H7 (cell line): ENCODE data around the gene FCN3. TPM values are rescaled to one million over a fixed set of nuclear protein-coding genes. Genes with fewer than 3 reads are reported as not detected.
A peak's percentile ranks its signal among the peaks of the same experiment; 100 is the strongest.

Experiments
- DNase-seq: peaks from one replicate; pipeline ENCODE4 v3.0.0; 2012
- H3K27me3 ChIP-seq: 2 replicates; pipeline ENCODE4 v1.6.0; 2011; ENCODE audit warnings: mild to moderate bottlenecking, low read length; ENCODE audit not compliant: control insufficient read depth, insufficient read depth
- H3K36me3 ChIP-seq: replicated peaks from 2 replicates; pipeline ENCODE4 v1.5.1; 2011; ENCODE audit warnings: low read length; ENCODE audit not compliant: control insufficient read depth, insufficient read depth
- H3K4me3 ChIP-seq: 2 replicates; pipeline ENCODE4 v1.5.1; 2011; ENCODE audit warnings: low read depth, mild to moderate bottlenecking, control low read depth, low read length, moderate library complexity; ENCODE audit not compliant: insufficient read depth
- total RNA-seq: library from RNA; depleted of rRNA; stranded (reverse); fragments of >200 nt; shearing (Covaris generic); gene quantifications from 2 replicates; pipeline ENCODE4 v1.2.3, GENCODE V29; 2014

Gene FCN3
- total RNA-seq, 1 experiment from 2014 or later: 0.14 TPM

DNA sequence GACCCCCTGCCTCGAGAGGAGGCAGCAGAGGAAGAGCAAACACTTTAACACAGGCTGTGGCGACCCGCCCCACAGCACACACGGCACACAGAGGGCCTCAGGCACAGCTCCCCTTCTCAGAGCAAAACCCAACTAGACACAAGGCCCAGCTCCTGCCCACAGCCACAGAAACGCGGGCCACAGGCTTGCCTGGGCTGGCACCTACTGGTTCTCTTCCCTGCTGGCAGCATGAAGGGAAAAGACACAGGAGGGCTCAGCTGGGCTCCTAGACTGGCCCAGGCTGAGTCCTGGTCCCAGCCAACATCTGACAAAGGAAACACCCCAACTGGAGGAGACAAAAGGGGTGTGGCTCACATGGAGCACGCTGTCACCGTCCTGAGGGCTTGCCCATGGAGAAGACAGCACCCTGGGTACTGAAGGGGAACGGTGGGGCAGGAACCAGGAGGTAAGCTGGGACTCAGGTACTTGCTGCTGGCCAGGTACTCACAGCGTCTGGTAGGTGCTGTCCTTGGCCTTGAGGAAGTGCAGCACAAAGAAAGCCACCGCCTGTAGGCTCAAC lies 5.0 kb upstream of the FCN3 start:
- peaks cover 14% of the 10 kb centered on the region; the same call in 1 of the 2 replicates for H3K27me3 ChIP-seq

DNA sequence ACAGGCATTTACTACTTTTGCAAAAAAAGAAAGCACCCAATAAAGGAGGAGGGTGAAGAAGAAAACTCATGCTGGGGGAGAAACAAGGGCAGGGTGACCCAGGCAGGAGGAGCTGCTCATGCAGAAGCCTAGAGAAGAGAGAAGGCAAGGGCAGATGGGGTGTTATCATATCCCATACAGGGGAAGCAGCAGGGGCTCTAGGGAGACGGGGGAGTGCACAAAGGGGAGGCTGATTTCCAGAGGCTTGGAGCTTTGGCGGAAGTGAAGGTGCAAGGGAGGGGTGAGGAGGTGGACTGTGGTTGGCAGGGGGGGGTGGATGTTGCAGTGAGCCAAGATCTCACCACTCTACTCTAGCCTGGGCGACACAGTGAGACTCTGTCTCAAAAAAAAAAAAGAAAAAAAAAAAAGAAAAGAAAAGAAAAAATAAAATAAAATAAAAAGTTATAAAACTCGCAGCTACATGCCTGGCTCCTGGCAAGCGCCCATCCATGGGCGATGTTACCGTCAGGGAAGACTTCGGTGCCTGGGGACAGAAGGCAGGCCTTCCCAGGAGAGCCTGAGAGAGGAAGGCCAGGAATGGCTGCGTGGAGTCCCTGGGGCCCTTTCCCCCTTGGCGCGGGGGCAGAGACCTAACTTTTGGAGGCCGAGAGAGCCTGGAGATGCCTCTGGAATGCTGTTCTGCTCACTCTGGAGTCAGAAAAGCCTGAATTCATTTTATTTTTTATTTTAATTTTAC lies 3.3 kb upstream of the FCN3 start:
- peaks cover 11% of the 10 kb centered on the region; the same call in 1 of the 2 replicates for H3K27me3 ChIP-seq
- DNase-seq: no peak
- no peak overlapping the region for H3K4me3 ChIP-seq
- no peaks in the 10 kb centered on the region for H3K36me3 ChIP-seq

More for the DNA sequence above, 5.0 kb upstream of the FCN3 start:
- no peaks in the 10 kb centered on the region for H3K36me3 ChIP-seq
- H3K4me3 ChIP-seq: no peak overlapping the region
- DNase-seq: no peak

DNA sequence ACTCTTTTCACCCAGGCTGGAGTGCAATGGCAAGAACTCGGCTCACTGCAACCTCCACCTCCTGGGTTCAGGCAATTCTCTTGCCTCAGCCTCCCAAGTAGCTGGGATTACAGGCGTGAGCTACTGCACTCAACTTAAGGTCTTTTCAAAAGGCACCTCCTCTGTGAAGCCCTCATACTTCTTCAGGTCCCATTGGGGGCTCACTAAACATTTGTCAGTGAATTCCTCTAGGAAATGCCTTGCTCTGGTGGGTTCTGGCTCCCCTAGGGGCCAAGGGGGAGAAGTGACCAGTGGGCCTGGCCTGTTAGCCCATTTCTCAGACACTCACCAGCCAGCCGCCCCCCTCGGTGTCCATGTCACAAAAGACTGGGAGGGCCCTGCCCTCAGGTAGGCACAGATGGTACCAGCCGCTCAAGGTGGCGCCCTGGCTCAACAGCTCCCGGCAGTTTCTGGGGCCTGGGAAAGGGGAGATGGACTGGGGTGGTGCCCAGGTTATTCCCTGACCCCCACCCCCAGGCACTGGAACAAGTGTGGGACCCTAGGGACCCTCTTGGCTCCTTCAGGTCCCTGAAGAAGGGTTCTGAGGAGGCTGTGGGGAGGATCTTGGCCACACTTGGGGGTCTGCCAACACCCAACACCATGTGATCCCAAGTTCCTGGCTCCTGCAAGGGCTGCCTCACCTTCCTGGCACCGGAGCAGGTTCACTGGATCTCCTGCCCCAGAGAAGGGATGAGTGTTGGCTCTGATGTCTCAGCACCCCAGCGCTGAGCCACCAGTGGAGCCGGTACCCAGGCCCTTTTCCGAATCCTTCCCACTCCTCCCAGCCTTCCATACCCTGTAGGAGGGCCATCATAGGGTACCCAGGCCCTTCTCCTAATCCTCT lies 1.6 kb downstream of the FCN3 start:
- Histone ChIP-seq H3K27me3 (no peaks in the 10 kb centered on the region; the same call in 1 of the 2 replicates), H3K36me3 (no peaks in the 10 kb centered on the region), H3K4me3 (no peak overlapping the region)
- DNase-seq: peak; percentile 89

DNA sequence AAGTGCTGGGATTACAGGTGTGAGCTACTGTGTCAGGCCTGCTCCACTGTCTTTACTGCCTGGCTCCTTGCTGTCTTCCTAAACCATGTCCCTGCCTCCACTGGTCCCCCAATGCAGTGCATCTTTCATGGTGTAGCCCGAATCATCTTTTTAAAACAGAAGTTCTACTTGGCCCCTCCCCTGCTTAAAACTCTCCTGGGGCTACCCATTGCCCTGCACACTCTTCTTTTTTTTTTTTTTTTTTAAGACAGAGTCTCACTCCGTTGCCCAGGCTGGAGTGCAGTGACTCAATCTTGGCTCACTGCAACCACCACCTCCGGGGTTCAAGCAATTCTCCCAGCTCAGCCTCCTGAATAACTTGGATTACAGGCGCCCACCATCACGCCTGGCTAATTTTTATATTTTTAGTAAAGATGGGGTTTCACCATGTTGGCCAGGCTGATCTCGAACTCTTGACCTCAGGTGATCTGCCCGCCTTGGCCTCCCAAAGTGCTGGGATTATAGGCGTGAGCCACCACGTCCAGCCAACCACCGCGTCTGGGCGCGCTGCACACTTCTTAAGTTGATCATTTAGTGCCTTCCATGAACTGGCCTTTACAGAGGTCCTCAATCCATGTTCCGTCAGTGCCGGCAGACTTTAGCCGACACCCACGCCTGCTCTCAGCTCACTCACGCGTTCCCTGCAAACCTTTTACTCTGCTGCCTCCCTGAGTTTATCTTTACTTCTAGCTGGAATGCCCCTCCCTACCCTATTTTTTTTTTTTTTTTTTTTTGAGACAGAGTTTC lies 2.4 kb downstream of the FCN3 start:
- no peak for DNase-seq
- Histone ChIP-seq H3K27me3 (peaks cover 2% of the 10 kb centered on the region), H3K4me3 (no peak overlapping the region), H3K36me3 (no peaks in the 10 kb centered on the region)

DNA sequence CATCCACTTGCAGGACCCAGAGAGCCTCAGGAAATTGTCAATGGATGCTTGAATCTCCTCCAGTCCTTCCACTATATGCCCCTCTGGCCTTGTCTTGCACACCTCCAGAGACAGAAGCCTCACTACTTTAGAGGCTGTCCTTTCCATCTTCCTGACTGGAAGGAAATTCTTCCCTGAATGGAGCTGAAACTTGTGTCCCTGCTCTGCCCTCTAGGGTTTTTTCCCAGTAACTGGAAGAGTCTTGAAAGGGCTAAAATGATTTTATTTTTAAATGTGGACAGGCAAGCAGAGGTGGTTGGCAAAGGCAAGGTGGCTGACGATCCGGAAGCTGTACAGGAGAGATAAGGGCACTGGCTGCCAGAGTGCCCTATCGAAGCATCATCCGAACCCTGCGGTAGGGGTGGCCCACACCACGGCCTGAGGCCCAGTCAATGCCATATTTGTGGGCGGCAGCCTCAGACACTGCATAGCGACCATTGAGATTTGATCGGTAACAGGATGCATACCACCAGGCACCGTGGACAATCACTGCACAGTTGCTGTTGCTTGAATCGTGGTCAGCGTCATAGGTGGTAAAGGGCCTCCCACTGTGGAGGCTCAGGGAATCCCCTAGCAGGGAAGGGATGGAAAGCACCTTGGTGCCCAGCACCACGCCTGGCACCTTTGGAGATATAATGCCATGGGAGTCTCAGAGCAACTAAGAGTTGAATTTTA lies 5.6 kb downstream of the FCN3 start:
- peaks cover 2% of the 10 kb centered on the region for H3K27me3 ChIP-seq
- DNase-seq: no peak
- no peaks in the 10 kb centered on the region for H3K36me3 ChIP-seq
- H3K4me3 ChIP-seq: no peak overlapping the region

DNA sequence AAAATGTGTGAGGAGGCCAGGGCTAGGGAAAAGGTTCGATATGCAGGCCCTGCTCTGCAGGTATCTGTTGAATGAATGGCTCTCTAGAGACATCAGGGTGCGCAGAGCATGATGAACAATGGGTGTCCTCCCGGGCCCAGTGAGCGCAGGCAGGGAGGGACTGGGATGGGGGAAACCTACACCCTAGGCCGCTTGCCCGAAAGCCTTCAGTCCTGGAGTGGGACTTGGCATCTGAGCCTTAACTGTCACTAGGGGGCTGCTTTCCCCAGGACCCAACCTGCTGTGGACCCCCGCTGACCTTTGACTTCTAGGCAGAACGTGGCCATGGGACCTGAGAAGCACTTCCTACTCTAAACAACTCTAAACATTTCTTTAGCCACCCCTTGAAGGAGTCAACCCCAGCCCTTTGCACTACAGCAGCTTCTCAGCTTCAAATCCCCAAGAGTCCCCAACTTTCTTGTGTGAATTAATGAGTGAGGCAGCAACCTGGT lies 7.4 kb downstream of the FCN3 start:
- Histone ChIP-seq H3K36me3 (no peaks in the 10 kb centered on the region), H3K4me3 (peak overlapping the region; percentile 76), H3K27me3 (peaks cover 6% of the 10 kb centered on the region)
- DNase-seq: no peak

DNA sequence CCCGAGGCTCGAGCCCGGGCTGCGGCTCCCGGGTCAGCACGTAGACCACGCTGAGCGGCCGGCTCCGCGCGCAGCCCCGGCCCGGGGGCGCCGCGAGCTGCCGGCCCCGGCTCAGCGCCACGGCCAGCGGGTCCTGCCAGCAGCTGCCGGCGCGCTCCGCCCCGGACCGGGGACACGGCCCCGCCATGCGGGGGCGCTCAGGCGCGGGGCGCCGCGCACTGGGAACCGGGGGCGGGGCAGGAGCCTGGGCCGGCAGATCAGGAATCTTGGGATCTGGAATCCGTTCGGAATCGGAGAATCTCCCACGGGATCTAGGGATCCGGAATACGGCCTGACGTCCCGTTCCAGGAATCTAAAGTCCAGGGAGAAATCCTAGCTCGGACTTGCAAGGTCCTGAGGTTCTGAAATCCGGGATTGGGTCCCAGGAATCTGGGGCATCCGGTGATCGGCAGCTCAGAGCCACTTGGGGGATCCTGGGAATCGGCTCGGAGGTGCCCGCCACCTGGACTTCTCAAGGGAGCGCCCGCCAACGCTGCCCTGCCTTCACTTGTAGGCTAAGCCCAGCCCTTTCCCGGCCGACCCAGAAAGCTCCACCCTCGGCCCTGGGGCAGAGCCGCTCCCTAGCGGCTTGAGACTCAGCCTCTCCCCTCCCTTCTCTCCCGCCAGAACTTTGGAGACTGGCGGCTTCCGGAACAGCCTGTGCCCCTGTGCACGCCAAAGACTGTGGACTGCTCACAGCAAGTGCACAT lies 8.0 kb downstream of the FCN3 start, which contains the start of gene MAP3K6:
TSS of gene MAP3K6 (minus strand) at position 551 of the 749 bp plus-strand sequence. CDS start at position 187, 364 bp downstream.
- no peaks in the 10 kb centered on the region for H3K36me3 ChIP-seq
- peak within 1 kb of the TSS; percentile 76 for H3K4me3 ChIP-seq
- H3K27me3 ChIP-seq: peaks cover 12% of the 10 kb centered on the region
- DNase-seq: peak; percentile 96

DNA sequence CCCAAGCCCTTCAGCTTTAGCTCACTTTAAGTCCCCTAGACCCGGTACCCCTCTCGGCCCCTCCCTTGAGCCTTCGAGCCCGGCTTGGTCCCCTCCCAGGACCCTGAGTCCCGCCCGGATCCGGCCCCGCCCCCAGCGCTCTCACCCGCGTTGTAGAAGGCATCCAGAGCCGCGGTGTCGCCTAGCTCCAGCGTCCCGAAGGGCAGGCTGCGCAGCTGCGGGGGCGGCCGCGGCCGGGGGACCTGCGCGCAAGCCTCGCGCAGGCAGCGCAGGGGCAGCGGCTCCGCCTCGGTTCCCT lies 8.6 kb downstream of the FCN3 start:
- DNase-seq: peak; percentile 95
- H3K27me3 ChIP-seq: peaks cover 17% of the 10 kb centered on the region
- peak overlapping the region; percentile 76 for H3K4me3 ChIP-seq

DNA sequence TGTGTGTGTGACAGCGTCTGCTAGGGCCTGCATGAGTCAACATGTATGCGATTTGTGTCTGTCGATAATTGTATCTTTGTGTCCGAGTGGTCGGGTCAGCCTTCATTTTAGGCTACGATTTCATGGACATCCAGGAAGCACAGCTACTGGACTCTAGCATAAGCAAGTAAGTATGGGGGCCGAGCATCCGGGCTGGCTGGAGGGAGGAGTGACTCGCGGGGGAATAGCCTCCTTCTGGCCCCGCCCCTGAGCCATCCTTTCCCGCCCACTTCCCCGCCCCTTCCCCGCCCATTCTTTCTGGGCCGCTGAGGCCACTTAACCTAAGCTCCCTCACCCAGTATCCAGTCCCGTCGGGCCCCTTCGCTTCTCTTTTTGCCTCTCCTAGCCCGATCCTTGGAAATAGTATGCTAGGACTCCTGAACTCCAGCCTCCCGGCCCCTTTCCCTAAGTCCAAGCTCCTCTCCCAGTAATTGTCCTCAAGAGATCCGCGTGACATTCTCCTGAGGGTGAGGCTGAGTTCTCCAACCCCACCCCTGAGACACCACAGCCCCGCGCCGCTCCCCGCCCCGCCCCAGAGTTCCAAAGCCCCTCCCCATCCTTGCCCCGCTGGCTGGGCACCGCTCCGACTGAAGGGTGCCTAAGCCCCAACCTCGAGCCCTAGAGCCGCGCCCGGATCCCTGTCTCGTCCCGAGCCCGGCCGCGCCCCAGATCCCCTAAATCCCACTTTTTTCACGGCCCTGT lies 9.1 kb downstream of the FCN3 start:
- Histone ChIP-seq H3K4me3 (peak overlapping the region; percentile 76), H3K36me3 (no peaks in the 10 kb centered on the region), H3K27me3 (peaks cover 22% of the 10 kb centered on the region)
- DNase-seq: peak; percentile 97

More for the DNA sequence above, 8.6 kb downstream of the FCN3 start:
- no peaks in the 10 kb centered on the region for H3K36me3 ChIP-seq

DNA sequence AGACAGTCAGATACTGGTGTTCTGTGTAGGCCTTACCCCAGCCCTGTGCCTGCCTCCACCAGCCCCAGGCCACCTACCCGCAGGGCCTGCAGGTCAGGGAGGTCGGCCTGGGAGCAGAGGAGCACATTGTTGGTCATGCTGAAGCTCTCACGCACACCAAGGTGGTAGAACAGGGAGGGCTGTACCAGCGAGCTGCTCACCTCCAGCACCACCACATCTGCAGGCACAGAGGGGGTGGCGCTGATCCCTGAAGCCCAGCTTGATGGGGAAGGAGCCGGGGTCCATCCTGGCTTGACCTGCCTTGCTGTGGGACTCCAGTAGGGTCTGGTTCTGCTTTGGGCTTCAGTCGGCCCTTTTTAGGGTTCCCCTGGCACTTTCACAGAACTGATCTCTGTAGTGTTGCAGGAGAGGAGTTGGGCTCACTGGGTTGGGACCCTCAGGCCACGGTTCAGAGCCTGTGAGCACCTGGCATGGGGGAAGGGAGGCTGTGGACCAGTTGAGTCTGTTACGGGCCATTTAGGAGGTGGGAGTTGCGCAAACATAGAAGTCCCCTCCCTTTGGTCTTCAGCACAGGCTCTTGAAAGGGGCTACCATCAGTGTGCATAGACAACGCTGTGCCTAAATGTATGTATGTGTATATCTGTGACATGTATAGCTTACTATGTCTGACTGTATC lies 9.8 kb downstream of the FCN3 start:
- Histone ChIP-seq H3K27me3 (peaks cover 29% of the 10 kb centered on the region), H3K4me3 (no peak overlapping the region), H3K36me3 (no peaks in the 10 kb centered on the region)
- DNase-seq: no peak

DNA sequence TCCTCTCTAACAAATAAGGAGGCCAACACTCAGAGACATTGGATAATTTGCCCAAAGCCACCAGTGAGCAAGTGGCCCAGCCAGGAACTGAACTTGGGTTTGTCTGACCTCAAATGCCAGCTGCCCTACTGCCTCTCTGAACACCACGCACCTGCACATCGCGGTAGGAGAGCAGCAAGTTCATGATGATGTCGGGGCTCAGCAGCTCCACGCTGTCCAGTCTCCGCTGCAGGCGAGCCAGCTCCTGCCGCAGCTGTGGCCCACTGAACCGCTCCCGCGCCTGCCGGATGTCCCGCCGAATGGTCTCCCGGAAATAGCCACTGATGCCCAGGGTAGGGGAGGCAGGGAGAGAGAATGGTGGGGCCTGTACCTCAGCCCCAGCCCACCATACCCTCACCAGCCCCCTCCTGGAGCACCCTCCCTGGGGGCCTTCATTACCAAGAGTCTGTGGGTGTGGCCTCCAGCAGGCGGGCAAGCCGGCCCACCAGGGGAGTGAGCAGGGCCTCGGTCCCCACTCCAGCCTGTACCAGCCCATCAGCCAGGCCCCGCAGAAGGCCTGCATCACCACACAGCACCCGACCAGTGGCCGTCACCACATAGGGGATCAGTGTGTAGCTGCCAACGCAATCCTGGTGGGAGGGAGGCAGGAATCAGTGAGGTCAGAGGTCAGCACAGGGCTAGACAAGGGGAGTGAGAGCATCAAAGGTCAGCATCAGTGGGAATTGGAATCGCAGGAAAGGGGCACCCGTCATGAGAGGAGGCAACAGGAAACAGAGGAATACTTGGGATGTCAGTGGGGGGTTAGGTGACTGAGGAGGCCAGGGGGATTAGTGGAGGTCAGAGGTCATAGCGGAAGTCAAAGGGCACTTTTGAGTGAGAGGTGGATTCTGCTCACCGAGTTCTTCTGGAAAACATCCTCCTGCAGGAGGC lies 10.6 kb downstream of the FCN3 start:
- Histone ChIP-seq H3K27me3 (peaks cover 37% of the 10 kb centered on the region), H3K36me3 (no peaks in the 10 kb centered on the region), H3K4me3 (no peak overlapping the region)
- DNase-seq: no peak
